ACHN (cell line): ENCODE measurements around the gene IGSF21.
A peak's percentile ranks its signal among the peaks of the same experiment; 100 is the strongest.

Experiments used
- DNase-seq: peaks from one replicate; pipeline ENCODE4 v3.0.0-alpha.2; 2015
- in situ Hi-C: cut with HindIII; loops from 2 replicates; pipeline ENCODE4 v1.10.0; 2017; ENCODE audit warnings: low sequenced_read_pairs, low pct_ligation_motif_present, low pct_unique_long_range_greater_than_20kb

Gene IGSF21

DNA sequence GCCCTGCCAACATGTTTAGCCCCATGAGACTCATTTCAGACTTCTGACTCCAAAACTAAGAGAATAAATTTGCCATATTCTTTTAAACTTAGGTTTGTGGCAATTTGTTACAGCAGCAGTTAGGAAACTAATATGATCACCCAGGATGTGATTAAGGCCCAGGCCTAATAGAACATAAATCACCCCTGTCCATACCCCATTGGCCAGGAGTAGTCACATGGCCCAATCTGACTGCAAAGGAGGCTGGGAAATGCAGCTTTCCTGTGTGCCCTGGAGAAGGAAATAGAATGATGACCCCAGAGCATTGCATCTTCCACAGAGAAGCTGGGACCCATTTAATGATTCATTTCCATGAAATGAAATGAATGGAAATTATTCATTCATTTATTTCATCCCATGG, 272.7 kb downstream of the IGSF21 start:
- no peak for DNase-seq
- in situ Hi-C loops = no loop called here

DNA sequence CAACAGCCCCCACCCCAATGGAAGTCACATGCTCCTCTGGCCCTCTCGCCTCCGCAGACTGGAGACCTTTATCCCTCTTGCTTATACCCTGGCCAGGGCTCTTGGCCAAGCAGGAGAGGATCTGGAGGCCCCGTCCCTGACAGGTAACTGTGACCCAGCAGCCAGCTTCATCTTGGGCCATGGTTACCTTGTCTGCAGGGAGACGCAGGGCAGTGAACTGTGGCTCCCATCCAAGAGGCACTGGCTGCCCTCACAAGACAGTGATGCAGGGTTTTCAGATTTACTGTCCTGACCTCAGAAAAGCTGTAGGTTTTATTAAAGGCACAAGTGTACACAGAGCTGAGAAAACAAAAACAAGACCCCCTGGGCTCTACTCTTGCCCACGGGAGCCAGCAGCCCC, 276.5 kb downstream of the IGSF21 start:
- DNase-seq = no peak
- in situ Hi-C loops = no loop called here

DNA sequence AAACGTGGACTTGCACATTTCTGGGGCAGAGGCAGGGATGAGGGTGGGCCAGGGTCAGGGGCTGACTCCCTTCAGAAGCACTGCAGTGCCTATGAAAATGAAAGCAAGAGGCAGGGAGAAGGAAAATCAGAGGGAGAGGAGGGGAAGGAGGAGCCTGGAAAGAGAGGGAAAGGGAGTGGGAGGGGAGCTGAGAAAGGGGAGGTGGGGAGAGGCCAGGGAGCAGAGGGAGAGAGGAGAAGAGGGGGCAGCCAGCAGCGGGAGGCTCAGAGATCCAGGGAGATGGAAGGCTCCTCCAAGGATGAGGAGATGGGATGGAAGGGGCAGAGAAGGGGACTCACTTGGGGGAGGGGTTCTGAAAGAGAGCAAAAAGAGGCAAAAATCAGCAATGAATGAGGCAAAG, 276.9 kb downstream of the IGSF21 start:
- DNase-seq = no peak
- in situ Hi-C loops = no loop called here

DNA sequence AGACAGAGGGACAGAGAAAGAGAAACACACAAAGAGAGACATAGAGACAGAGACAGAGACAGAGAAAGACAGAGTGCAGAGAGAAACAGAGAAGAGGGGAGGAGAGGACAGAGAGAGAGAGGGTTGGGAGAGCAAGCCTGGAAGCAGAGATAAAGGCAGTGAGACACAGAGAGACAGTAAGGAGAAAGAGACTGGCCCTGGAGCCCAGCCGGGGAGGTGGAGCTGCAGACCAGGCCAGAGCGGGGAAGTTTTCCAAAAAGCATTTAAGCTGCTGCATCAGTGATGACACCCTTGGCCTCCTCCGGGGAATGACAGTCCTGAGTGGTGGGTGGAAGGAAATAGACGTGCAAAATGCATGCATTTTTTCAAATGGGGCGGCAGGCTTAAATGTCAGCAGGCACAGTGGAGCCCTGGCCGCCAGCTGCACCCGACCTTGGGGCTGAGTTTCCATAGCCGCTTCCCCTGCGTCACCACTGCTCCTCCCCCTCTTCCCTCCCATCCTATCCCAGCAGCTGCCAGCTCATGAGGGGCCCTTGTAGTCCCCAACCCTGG, 277.7 kb downstream of the IGSF21 start:
- in situ Hi-C loops = no loop called here
- DNase-seq = no peak

DNA sequence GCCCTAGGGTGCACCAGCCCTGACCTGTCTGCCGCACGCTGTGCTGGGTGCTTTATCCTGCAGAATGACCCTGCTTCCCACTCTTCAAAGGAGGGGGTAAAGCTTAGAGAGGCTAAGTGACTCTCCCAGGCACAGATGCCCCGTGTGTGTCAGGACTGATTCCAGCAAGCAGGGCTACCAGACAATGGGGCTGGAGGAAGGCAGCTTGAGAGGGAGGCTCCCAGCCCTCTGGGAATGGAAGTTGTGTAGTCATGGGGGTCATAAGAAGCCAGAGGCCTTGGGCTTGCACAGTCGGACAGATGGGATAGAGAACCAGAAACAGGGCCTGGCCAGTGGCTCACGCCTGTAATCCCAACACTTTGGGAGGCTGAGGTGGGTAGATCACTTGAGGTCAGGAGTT, 279.0 kb downstream of the IGSF21 start:
- in situ Hi-C loops = no loop called here
- DNase-seq = no peak

DNA sequence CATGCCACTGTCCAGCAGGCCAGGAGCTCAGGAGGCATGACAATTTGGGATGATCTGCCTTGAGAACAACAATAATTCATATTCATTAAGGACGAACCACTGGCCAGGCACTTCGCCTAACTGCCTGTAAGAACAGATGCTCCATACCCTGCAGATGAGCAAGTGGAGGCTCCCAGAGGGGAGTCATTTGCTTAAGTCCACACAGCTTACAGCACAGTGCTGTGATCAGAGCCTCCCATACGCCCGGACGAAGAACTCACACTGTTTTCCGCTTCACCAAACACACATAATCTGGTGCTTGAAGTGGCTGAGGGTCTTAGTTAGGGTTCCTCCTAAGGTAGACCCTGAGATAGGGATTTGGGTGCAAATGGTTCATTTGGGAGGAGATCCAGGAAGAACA, 279.7 kb downstream of the IGSF21 start:
- in situ Hi-C loops = no loop called here
- DNase-seq = no peak

DNA sequence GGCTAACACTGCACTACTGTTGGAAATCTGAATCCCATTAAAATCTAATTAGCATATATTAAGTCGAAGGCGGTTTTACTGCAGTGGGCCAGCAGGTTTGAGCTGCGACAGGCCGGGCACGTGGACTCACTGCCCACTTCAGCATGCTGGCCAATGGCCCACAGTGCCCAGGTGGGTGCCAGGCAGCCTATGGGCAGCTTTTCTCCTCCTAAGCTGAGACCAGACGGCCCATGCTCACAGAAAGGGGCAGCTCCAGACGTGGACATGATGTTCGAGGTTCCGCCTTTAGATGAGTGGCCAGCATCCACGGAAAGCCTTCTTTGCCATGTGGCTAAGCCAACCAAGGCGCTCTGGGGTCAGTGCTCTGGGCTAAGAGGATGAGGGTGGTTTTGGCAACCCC, 283.4 kb downstream of the IGSF21 start:
- in situ Hi-C loops = no loop called here
- no peak for DNase-seq

DNA sequence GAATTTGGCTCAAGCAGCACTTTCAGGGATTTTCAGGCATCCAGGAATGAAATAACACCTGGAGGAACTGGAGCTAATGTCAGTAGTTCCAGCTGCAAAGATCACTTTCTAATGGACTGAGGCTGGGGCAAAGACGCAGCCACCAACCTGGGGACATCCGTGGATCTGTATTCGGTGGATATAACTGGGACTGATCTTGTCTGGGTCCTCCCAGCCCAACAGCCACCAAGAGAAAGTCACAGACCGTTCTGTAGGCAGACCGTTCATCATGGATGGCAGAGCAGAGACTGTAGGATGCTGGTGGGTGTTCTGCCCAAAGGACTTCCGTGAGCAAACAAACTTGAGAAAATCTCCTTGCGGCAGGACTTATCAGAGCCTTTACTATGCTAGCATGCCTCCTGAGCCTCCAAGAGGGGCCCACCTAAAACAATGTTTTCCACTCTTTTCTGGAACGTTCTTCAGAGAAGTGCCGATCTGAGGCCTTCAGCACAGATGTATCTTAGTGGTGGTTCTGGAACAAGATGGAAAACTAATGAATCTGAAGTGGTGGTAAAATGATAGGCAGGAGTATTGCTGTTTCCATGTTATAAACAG, 287.1 kb downstream of the IGSF21 start:
- DNase-seq = no peak
- in situ Hi-C loops = no loop called here

DNA sequence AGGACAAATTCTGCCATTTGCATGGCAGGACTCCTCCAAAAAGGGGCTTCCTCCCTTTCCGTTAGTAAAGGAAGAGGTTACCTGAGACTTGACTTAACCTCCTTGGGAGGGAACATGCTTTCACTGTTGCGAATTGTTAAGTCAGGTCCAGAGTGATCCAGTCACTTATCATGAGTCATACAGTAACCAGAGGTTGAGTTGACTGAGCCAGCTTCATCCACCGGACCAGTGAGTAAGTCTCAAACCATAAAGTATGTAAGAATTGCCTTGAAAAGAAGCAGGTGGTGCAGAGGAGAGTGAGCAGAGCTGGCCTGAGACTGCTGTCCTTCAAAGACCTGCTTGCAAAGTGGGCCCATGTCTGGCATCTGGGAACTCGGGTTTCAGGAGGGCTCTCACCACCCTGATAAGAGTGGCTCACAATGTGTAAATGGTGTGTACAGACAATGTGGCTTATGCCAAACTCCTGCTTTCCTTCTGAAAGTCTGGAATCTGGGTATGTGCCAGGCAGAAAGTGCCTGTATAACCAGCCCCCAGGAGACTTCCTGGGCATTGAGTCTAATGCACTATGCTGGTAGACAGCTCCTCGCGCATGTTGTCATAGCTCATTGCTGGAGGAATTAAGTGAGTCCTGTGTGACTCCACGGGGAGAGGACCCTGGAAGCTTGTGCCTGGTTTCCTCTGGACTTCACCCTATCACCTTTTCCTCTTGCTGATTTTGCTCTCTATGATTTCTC, 288.8 kb downstream of the IGSF21 start:
- DNase-seq = peak; percentile 24

DNA sequence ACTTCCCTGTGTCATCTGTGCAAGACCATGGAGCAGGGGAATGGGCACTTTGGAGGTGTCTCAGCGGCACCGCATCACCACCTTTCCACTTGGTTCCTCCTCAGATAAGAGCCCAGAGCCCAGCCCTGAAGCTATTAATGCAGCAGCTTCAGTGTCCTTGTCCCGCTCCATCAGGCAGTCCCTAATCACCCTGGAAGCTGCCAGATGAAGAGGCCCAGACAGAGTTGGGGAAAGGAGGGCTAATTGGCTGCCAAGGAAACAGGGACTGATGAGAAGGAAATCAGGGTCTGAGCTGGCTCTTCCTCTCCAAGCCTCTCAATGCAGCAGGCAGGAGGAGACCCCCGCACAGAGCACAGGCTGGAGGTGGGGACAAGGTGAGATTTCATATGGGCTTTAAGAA, 290.0 kb downstream of the IGSF21 start:
- no peak for DNase-seq
- in situ Hi-C loops = no loop called here

More for the DNA sequence above, 288.8 kb downstream of the IGSF21 start:
- in situ Hi-C loops = no loop called here

DNA sequence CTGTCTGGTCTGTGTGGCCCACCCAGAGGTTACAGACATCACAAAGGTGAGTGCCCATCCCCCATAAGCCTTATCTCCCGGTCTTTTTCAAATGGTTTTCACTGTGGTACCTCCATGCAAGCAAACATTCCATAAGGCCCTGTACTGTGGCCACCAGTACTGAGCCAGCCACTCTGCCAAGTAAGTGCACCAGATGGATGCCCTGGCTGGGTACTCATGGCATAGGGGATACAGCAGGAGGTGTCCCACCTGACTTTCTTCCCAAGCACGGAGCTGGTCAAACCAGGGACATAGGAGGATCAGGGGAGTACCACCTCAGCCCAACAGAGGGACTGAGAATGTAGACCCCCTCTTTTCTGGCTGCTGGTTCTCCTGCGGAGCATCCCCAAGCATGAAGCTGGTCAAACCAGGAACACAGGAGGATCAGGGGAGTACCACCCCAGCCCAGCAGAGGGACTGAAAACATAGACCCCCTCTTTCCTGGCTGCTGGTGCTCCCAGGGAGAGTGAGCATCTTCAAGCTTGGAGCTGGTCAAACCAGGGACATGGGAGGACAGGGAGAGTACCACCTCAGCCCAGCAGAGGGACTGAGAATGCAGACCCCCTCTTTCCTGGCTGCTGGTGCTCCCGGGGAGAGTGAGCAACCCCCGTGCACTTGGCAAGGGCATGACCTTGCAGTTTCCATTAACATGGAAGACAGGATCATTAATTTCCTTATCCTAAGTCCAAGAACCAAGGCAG, 291.4 kb downstream of the IGSF21 start:
- in situ Hi-C loops = no loop called here
- DNase-seq = no peak

DNA sequence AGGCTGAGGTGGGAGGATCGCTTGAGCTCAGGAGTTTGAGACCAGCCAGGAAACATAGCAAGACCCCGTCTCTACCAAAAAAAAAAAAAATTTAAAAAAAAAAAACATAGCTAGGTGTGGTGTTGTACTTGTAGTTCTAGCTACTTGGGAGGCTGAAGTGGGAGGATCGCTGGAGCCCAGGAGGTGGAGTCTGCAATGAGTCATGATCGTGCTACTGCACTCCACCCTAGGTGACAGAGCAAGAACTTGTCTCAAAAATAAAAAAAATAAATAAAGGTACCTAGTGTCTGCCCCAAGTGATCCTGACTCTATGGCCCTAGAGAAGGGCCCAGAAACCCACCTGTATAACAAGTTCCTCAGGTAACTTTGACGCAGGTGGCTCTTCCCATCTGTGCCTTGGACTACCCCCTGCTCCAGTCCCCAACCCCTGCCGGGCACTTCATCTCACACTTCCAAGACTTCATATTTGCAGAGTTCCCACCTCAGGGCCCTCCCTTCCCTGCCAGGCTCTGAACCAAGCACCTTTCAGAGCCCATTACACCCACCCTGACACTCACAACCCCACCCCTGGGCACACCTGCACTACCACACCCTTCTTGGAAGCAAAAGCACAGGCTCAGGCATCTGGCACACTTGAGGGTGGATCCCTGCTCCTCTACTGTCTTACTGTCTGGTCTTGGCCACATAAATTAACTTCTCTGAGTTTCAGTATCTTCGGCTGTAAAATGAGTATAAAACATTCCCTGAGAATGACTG, 292.9 kb downstream of the IGSF21 start:
- no peak for DNase-seq
- in situ Hi-C loops = no loop called here

DNA sequence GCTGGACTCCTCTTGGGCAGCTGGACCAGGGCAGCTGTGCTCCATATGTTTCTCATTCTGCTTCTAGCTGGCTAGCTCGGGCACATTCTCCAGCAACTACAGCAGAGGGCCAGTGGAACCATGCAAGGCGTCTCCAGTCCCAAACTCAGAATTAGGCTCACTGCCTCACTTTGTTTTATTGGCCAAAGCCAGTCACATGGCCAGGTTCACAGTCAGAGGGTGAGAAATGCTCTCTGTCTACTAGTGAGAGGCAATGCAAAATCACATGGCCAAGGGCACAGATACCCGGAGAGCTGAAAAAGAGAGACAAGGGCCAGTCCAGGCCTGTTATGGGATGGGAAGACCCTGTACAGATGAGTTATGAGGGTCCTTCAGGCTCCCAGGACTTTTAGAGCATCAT, 294.3 kb downstream of the IGSF21 start:
- DNase-seq = no peak
- in situ Hi-C loops = no loop called here

DNA sequence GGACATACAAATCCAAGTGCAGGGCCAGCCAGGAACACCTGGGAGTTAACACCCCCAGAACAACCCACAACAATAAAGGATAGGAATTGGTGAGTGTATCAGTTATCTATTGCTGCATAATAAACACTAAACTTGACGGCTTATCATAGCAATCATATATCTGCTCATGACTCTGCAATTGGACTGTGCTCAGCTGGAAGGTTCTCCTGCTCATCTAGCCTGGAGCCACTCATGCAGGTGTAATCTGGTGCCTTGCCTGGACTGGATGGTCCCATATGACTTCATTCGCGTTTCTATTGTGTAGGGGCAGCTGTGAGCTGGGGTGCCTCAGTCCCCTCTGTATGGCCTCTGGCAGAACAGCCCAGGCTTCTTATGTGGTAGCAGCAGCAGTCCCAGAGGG, 296.9 kb downstream of the IGSF21 start:
- in situ Hi-C loops = no loop called here
- DNase-seq = no peak

DNA sequence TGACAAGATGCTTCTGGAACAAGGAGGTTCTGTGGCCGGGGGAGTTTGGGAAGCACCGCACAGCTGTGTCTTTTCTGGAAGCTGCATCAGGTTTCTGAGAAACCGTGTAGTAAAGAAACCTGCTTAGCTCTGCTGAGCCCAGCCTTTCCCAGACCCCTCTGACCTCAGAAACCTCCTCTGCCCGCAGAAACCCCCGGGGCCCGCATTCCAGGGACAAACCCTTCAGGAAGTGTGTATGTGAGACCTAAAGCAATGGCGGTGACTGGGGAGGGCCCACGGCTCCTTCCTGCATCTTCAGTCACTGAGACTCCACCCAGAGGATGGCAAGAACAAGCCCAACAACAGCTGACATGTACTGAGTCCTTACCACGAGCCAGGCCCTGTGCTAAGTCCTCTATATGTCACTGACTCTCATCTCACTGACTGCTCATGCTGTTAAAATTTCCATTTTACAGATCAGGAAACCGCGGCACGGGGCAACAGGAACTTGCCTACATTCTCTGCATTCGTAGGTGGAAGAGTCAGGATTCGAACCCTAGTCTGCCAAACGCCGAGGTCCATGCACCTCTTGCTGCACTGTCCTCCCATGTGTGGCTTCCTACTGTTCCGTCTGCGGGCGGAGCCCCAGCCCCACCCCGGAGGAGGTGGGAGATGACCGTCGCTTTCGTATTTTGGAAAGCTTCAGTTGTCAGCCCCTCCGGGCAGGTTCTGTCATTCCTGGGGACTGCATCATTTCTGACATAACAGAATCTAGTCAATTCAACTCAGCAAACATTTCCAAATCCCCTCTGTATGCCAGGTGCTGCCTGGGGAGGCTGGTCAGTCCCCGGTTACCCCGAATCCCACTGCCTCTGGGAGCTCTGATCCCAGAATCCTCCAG, 299.8 kb downstream of the IGSF21 start:
- in situ Hi-C loops = no loop called here

DNA sequence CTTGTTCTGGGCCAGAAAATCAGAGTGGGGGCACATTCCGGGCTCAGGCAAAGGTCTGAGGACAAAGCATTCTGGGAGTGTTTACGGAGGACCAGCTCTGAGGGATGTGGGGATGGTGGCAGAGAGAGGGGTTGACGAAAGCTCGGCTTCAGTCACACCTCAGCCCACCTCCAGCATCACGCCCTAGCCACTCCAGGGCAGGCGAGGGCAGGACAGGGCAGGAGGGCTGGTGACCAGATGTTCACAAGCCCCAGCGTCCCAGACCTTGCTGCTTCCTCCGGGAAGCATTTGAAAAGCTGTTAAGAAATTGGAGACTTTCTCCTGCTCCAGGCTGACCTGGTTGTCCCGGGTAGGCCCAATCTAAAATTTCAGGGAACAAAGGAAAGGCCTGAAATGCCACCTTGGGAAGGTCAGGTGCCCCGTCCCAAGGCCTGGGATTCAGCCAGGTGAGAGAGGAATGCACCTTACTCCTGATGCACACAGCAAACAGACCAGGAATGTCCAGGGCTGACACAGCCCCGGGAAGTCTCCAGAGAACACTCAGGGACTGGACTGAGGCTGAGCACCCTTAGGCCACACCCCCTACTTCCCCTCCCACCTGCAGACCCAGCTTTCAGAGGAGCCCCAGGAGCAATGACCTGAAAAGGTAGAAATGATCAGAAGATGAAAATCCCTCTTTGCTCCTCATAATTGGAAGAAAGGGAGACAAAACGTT, 301.2 kb downstream of the IGSF21 start:
- in situ Hi-C loops = no loop called here
- DNase-seq = no peak

More for the DNA sequence above, 299.8 kb downstream of the IGSF21 start:
- no peak for DNase-seq

DNA sequence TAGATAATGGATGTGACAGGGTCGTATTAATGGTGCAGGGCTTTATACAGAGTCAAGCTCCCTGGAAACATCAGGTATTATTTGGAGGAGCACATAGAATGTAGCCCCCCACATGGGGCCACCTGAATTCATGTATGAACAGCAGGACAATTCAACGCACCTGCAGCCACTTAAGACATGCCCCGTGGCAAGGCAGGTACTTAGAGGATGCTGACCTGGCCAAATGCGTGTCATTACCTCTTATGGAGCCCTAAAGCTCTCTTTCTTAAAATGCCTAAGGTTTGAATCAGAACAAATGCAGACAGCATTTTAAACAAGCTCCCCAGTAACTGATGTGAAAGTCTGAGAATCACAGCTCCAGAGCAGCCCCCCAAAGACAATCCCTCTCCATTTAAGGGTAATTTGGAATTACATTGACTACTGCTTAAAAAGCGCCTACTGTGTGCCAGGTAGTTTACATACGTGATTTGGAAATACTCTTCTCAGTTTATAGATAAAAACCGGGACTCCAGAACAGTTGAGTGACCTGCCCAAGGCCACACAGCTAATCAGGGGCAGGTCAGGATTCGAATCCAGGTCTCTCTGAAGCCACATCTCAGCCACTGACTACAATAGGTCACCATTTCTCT, 302.1 kb downstream of the IGSF21 start:
- DNase-seq = no peak
- in situ Hi-C loops = no loop called here
